NCI-H1105 (cell line): ENCODE results near the gene LEP.

ENCODE experiments used
- DNase-seq: peaks from one replicate; lab custom pipeline; 2025; lab: John Stamatoyannopoulos, UW

LEP gene

GRCh38 chr7:128247108-128247507, 6.0 kb downstream of the LEP start:
- no peak for DNase-seq

GRCh38 chr7:128247640-128248194, 6.6 kb downstream of the LEP start:
- no peak for DNase-seq

GRCh38 chr7:128251337-128251736, 10.3 kb downstream of the LEP start:
- DNase-seq, result no peak

- no peak for DNase-seq
These were observed 12.6 kb downstream of the LEP start for GRCh38 chr7:128253701-128254100.

- no peak for DNase-seq
These were observed 13.4 kb downstream of the LEP start for GRCh38 chr7:128254470-128254869.

- DNase-seq, result no peak
These were observed 14.2 kb downstream of the LEP start for GRCh38 chr7:128255271-128255670.

GRCh38 chr7:128257458-128257857, 16.4 kb downstream of the LEP start:
- no peak for DNase-seq

- DNase-seq, result no peak
These were observed 18.3 kb downstream of the LEP start for GRCh38 chr7:128259131-128260061.

- no peak for DNase-seq
These were observed 19.2 kb downstream of the LEP start for GRCh38 chr7:128260069-128260795.

GRCh38 chr7:128262273-128263028, 21.4 kb downstream of the LEP start:
- no peak for DNase-seq

GRCh38 chr7:128263420-128263819, 22.3 kb downstream of the LEP start:
- DNase-seq, result no peak

- DNase-seq, result no peak
These were observed 23.4 kb downstream of the LEP start for GRCh38 chr7:128264477-128264876.

- no peak for DNase-seq
These were observed 24.3 kb downstream of the LEP start for GRCh38 chr7:128265156-128265905.

- DNase-seq, result no peak
These were observed 24.8 kb downstream of the LEP start for GRCh38 chr7:128265906-128266300.

- DNase-seq, result no peak
These were observed 25.4 kb downstream of the LEP start for GRCh38 chr7:128266529-128266882.

GRCh38 chr7:128266883-128267594, 26.0 kb downstream of the LEP start:
- peak; percentile 86 for DNase-seq

GRCh38 chr7:128267595-128267924, 26.5 kb downstream of the LEP start:
- DNase-seq, result no peak

- no peak for DNase-seq
These were observed 27.2 kb downstream of the LEP start for GRCh38 chr7:128268233-128268632.

- DNase-seq, result no peak
These were observed 29.8 kb downstream of the LEP start for GRCh38 chr7:128270826-128271272.

- DNase-seq, result no peak
These were observed 30.4 kb downstream of the LEP start for GRCh38 chr7:128271471-128271941.
